Muscle layer of duodenum (tissue), 2 donors: ENCODE measurements around the gene GNG2.

Experiments
- H3K27ac ChIP-seq: one replicate; pipeline ENCODE4 v1.7.0; 2013; ENCODE audit warnings: mild to moderate bottlenecking, low read length
- H3K27me3 ChIP-seq: one replicate; pipeline ENCODE4 v1.7.0; 2013; ENCODE audit warnings: low read depth, mild to moderate bottlenecking, control low read depth, low read length
- H3K36me3 ChIP-seq, 2 donors: one replicate each; pipeline ENCODE4 v1.7.0; 2013; ENCODE audit warnings: low read length in 2 of 2, control low read depth in 1 of 2, mild to moderate bottlenecking in 1 of 2; ENCODE audit not compliant: insufficient read depth in 2 of 2, control insufficient read depth in 1 of 2
- H3K4me1 ChIP-seq, 2 donors: one replicate each; pipeline ENCODE4 v1.7.0; 2013; ENCODE audit warnings: low read length in 2 of 2, mild to moderate bottlenecking in 2 of 2, control low read depth in 1 of 2, moderate library complexity in 1 of 2; ENCODE audit not compliant: insufficient read depth in 2 of 2, control insufficient read depth in 1 of 2
- H3K4me3 ChIP-seq, 2 donors: one replicate each; pipeline ENCODE4 v1.7.0; 2013; ENCODE audit warnings: low read length in 2 of 2, low read depth in 1 of 2, mild to moderate bottlenecking in 1 of 2
- H3K9me3 ChIP-seq, 2 donors: one replicate each; pipeline ENCODE4 v1.7.0; 2013; ENCODE audit warnings: low read length in 2 of 2, control low read depth in 1 of 2, mild to moderate bottlenecking in 1 of 2; ENCODE audit not compliant: control insufficient read depth in 1 of 2
- donor health status: healthy.

Gene GNG2

DNA sequence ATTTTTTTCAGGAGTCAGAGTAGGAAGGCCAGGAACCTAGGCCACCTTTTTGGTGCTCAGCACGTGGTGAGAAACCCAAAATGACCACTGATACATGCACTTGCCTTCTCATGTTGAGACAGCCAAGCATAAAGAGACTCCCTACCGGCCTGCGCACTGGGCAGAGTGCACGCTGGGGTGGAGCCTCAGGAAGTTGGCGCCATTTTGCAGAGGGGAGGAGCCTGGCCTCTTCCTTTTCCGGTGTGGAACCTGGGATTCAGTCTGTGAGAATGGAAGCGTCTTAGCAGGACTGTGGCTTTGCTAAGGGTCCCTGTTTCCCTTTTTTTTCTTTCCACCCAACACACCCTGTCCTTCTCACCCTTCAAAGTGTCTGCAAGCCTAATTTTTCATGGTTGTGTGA, 66.0 kb downstream of the GNG2 start:
- Histone ChIP-seq H3K27ac (no peak overlapping the region), H3K9me3 (no peaks in the 10 kb centered on the region), H3K27me3 (no peaks in the 10 kb centered on the region), H3K4me1 (peaks cover 4 to 20% of the 10 kb centered on the region in 2 donors), H3K4me3 (no peak overlapping the region), H3K36me3 (no peaks in the 10 kb centered on the region)

DNA sequence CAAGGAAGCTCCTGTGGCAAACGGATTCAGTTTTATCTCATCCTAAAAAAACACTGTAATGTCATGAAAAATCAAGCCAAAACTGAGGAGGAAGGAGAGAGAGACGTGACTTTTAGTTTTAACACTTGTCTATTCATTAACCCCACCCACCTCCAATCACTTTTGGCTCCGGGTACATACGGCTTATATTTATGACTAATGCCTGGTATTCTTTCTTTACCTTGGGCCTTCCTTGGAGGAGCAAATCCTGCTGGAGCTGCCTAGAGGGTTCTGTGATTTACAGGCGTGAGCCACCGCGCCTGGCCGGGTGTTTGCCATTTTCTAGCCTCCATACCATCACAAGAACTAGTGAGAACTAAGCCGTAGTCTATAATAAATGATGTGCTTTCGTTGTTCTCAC, 68.2 kb downstream of the GNG2 start:
- no peak overlapping the region for H3K4me3 ChIP-seq
- peaks cover 4 to 20% of the 10 kb centered on the region in 2 donors for H3K4me1 ChIP-seq
- H3K36me3 ChIP-seq, result no peaks in the 10 kb centered on the region
- no peaks in the 10 kb centered on the region for H3K9me3 ChIP-seq
- no peaks in the 10 kb centered on the region for H3K27me3 ChIP-seq
- no peak overlapping the region for H3K27ac ChIP-seq

DNA sequence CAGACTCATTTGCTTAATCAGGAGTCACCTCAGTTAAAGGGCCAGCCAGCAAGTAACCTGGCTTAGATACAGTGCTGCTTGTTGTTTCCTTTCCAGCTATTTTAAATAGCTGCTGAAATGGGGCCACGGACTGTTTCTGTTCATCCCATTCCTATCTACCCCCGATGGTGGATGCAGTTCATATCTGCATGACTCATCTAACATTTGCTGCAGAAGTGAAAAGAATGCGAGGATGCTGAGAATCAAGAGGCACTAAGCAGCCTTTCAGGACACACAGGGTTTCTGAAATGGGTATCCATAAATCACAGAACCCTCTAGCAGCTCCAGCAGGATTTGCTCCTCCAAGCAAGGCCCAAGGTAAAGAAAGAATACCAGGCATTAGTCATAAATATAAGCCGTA, 68.8 kb downstream of the GNG2 start:
- Histone ChIP-seq H3K9me3 (no peaks in the 10 kb centered on the region), H3K27ac (peak overlapping the region; percentile 29), H3K4me3 (no peak overlapping the region), H3K36me3 (no peaks in the 10 kb centered on the region), H3K27me3 (no peaks in the 10 kb centered on the region), H3K4me1 (peaks cover 4 to 19% of the 10 kb centered on the region in 2 donors)

DNA sequence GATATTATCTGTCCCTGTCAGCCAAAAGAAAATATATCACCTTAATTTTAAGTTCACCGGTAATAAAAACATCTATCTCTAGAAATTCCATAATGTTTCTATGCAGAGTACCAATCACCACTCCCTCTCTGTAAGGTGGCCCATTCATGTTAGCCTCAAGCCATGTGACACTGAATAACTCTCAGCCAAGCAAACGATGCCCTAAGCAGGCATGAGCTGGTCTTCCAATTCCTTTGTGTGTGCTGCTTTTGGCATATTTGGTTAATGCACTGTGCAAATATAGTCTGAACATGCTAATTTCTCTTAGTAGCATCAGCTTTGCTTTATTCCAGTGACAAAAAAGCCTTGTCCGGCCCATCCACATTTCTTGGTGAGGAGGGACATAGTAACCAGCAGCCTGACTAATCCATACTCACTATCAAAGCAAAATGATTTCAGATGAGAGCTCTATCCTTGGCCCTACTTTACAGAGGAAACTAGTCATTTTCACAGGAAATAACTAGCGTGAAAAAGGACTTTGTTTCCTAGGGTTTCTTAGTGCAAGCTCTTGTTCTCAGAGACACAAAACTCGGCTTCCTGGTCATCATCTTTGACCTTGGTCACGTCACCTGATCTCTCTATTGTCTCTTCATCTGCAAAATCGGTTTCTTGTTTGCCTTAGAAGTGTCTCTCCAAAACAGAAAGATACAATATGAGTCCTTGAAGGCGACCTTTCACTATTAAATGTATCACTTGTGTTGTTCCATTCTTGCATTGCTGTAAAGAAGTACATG, 69.7 kb downstream of the GNG2 start:
- H3K4me3 ChIP-seq, result no peak overlapping the region
- H3K9me3 ChIP-seq, result no peaks in the 10 kb centered on the region
- H3K27ac ChIP-seq, result peak overlapping the region; percentile 29
- no peaks in the 10 kb centered on the region for H3K36me3 ChIP-seq
- no peaks in the 10 kb centered on the region for H3K27me3 ChIP-seq
- peaks cover 0 to 12% of the 10 kb centered on the region in 2 donors for H3K4me1 ChIP-seq

DNA sequence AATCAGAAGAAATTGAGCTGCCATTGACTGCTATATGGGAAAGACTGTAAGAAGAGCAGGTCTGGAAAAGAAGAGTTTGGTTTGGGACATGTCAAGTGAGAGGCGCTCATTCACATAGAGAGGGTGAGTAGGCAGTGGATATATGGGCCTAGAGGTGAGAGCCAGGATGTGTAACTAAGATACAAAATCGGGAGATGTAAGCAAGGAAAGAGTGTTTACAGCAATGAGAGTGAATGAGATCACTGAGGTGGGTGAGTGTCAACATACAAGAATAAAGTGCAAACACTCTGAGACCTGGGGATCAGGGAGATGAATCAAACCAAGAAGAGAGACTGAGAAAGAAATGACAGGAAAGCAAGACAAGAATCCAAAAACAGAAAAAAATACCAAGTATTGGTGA, 70.9 kb downstream of the GNG2 start:
- Histone ChIP-seq H3K36me3 (no peaks in the 10 kb centered on the region), H3K4me1 (peaks cover 0 to 12% of the 10 kb centered on the region in 2 donors), H3K9me3 (no peaks in the 10 kb centered on the region), H3K27me3 (no peaks in the 10 kb centered on the region), H3K4me3 (no peak overlapping the region), H3K27ac (no peak overlapping the region)

DNA sequence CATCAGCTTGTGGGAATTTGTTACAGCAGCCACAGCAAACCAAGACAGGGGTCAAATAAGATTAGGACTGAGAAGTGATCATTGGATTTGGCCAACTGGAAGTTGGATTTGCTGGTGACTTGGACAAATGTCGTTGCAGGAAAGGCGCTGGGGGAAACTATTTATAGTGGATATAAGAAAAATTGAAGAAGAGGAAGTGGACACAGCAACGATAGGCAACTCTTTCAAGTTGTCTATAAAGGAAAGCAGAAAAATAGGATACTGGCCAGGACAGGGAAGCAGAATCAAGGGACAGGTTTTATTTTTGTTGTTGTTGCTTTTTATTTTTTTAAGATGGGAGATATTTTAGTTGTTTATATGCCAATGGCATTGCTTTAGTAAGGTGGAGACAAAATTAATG, 72.8 kb downstream of the GNG2 start:
- Histone ChIP-seq H3K27me3 (no peaks in the 10 kb centered on the region), H3K9me3 (no peaks in the 10 kb centered on the region), H3K4me1 (peaks cover 0 to 12% of the 10 kb centered on the region in 2 donors), H3K36me3 (no peaks in the 10 kb centered on the region), H3K4me3 (no peak overlapping the region), H3K27ac (no peak overlapping the region)

DNA sequence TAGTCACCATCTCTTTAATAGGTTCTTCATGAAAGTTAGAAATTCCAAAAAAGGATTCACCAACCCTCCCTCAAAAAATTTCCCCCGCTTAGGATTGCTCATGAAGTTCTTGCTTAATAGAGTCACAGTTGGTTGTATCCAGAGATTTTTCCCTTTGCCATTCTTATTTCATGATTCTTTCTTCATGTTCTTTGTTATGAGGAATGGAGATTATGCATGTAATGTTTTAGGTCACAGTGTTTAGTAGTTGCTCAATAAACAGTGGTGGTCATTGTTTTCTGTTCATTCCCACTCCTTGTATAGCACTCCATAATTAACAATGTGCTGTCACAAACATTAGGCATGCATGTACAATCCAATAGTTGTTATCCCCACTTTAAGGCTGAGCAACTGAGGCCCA, 77.7 kb downstream of the GNG2 start:
- H3K36me3 ChIP-seq, result no peaks in the 10 kb centered on the region

DNA sequence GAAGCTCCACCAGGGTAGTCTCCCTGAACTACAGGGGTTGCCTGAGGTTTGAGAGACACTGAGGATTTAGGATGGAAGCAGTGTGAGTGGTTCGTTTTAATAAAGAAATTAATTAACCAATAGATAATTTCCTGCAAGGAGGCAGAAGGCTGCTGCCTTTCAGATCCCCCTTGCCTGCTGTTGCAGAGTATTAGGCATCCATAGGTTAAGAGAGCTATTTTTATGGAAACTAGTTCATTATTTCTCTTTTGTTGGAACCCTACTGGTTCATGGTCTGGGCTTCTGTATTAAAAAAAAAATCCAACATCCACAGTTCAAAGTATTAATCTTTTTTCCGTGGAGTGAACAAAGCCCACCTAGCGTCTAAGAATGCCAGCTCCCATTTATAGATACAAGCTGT, 78.4 kb downstream of the GNG2 start:
- no peaks in the 10 kb centered on the region for H3K27me3 ChIP-seq
- peaks cover 0 to 7% of the 10 kb centered on the region in 2 donors for H3K4me1 ChIP-seq
- H3K27ac ChIP-seq, result no peak overlapping the region
- H3K9me3 ChIP-seq, result no peaks in the 10 kb centered on the region
- H3K36me3 ChIP-seq, result no peaks in the 10 kb centered on the region
- H3K4me3 ChIP-seq, result no peak overlapping the region

More for the DNA sequence above, 77.7 kb downstream of the GNG2 start:
- Histone ChIP-seq H3K27me3 (no peaks in the 10 kb centered on the region), H3K4me1 (peaks cover 0 to 5% of the 10 kb centered on the region in 2 donors), H3K27ac (no peak overlapping the region), H3K4me3 (no peak overlapping the region), H3K9me3 (no peaks in the 10 kb centered on the region)

DNA sequence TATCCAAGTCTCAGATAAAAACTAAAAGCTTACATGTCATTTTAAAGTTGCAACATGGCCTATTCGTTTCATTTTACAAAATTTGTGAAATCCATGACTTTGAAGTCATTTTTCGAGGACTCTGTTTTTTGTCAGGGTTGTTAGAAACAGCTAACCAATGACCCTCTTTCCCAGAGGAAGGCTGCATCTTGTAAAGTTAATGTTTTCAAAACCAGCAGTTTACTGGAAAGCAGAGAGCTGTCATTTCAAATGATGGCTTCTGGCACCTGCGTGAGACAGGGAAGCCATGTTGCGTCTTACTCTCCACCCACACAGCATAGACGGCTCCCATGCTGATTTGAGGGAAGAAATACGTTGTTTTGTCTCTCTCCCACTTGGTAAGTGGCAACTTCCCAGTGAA, 78.8 kb downstream of the GNG2 start:
- no peaks in the 10 kb centered on the region for H3K27me3 ChIP-seq
- H3K9me3 ChIP-seq, result no peaks in the 10 kb centered on the region
- H3K27ac ChIP-seq, result no peak overlapping the region
- peaks cover 0 to 10% of the 10 kb centered on the region in 2 donors for H3K4me1 ChIP-seq
- H3K4me3 ChIP-seq, result no peak overlapping the region
- H3K36me3 ChIP-seq, result no peaks in the 10 kb centered on the region

DNA sequence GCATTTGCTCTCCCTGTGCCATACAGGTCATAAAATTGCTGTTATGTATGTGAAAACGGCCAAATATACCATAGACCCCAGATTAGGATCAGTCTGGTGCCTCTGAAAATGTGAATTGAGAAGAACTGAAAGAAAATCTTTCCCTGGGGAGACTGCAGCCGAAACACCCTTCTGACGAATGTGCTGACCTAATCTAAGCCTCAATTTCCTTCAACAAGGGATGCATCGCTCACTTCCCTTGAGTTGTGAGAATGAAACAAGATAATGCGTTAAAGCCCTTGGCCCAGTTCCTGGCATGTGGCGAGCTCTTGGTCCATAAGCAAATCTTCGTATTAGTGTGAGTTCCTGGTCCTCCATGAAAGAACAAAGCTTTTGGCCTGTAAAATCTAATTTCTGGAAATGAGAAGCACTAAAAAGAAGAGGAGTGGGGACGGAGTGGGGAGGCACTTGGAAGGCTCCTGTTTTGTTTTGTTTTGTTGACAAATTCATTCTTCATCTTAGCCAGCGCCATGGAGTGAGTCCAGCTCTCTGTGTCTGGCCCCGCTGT, 79.4 kb downstream of the GNG2 start:
- Histone ChIP-seq H3K9me3 (no peaks in the 10 kb centered on the region), H3K36me3 (no peaks in the 10 kb centered on the region), H3K4me1 (peaks cover 0 to 10% of the 10 kb centered on the region in 2 donors), H3K27ac (no peak overlapping the region), H3K4me3 (no peak overlapping the region), H3K27me3 (no peaks in the 10 kb centered on the region)

DNA sequence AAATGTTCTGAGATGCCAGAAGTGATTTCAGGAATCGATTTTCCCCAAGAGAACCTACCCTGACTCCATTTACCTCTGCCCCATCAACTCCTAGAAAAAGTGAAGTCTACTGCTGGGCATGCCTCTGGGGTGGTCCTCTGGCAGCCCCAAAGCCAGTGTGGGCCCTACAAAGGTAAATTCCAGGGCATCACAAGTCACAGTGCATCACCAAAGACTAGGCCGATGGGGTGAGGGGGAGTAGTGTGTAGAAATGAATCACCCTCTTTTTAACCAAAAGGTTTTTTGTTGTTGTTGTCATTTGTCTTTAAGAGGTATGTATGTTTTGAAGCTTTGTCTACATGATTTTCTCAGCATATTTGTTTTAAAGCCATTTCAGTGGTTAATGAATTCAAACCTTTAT, 82.6 kb downstream of the GNG2 start:
- Histone ChIP-seq H3K36me3 (no peaks in the 10 kb centered on the region), H3K9me3 (no peaks in the 10 kb centered on the region), H3K27ac (no peak overlapping the region), H3K4me3 (no peak overlapping the region), H3K27me3 (no peaks in the 10 kb centered on the region), H3K4me1 (peaks cover 0 to 10% of the 10 kb centered on the region in 2 donors)

DNA sequence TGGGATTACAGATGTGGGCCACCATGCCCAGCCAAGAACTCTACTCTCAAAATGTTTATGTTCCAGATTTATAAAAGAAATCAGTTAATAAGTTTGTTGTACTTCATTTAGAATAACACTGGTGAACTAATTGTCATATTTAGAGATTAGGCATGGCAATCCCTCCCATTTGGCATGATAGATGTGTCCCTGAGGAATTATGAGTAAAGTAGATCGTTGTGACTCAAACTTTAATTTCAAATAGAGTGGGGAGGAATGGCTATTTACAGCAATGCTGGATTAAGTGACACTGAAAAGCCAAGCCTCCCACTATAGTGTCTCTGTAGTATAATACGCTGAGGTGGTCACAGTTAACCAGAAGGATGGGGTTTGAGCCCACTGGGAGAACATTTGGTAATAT, 89.6 kb downstream of the GNG2 start:
- Histone ChIP-seq H3K4me1 (peaks cover 0 to 3% of the 10 kb centered on the region in 2 donors), H3K27ac (no peak overlapping the region), H3K36me3 (peaks cover 10 to 35% of the 10 kb centered on the region in 2 donors), H3K9me3 (no peaks in the 10 kb centered on the region), H3K4me3 (no peak overlapping the region), H3K27me3 (no peaks in the 10 kb centered on the region)
